SK-N-SH (cell line): Measurements from ENCODE around the gene CHMP6. TPM values are rescaled to one million over a fixed set of nuclear protein-coding genes. Genes with fewer than 3 reads are reported as not detected.

Source experiments
- CTCF ChIA-PET: fragments of 300-600, 350-600 bp; formaldehyde crosslinking; extraction: SDS; loops from one replicate; lab custom pipeline; 2021; lab: Yijun Ruan, JAX
- POLR2A ChIA-PET: fragments of 350-600 bp; sonication (Branson Sonifier 250); formaldehyde crosslinking; extraction: SDS; loops from one replicate; lab custom pipeline; 2020; ENCODE audit warnings: antibody characterized with exemption, inconsistent platforms; lab: Yijun Ruan, JAX
- DNase-seq: peaks from one replicate; pipeline ENCODE4 v3.0.0; 2012
- H2AFZ ChIP-seq: fragments of 200-600 bp; sonication (generic); 2 replicates; pipeline ENCODE4 v1.8.1; 2016; ENCODE audit warnings: antibody characterized with exemption, mild to moderate bottlenecking, low read depth
- H3F3A ChIP-seq: fragments of 200-600 bp; sonication (generic); replicated peaks from 2 replicates; pipeline ENCODE3; 2016; ENCODE audit warnings: antibody characterized with exemption, mild to moderate bottlenecking; ENCODE audit not compliant: insufficient read depth
- H3K27ac ChIP-seq, 2 experiments: fragments of 200-500 bp in 1 of 2; fragments of 200-600 bp in 1 of 2; sonication (Bioruptor generic) in 1 of 2; sonication (generic), shearing (Covaris generic) in 1 of 2; 2 replicates each; pipeline versions ENCODE4 v1.5.1 to v1.6.1; 2014 to 2016; ENCODE audit warnings: low read depth in 2 of 2, inconsistent platforms in 1 of 2, low read length in 1 of 2, mild to moderate bottlenecking in 1 of 2, mixed read lengths in 1 of 2
- H3K27me3 ChIP-seq: fragments of 200-600 bp; sonication (generic), shearing (Covaris generic); 2 replicates; pipeline ENCODE4 v1.6.1; 2016; ENCODE audit warnings: mixed run types; ENCODE audit not compliant: insufficient read depth
- H3K36me3 ChIP-seq, 2 experiments: fragments of 200-500 bp in 1 of 2; fragments of 200-600 bp in 1 of 2; sonication (Bioruptor generic) in 1 of 2; sonication (generic) in 1 of 2; replicated peaks in 1 of 2; 2 replicates each; pipeline versions ENCODE3 to v1.5.1; 2014 to 2016; ENCODE audit warnings: low read length in 1 of 2, mild to moderate bottlenecking in 1 of 2; ENCODE audit not compliant: insufficient read depth in 2 of 2, control insufficient read depth in 1 of 2
- H3K4me1 ChIP-seq, 2 experiments: fragments of 200-500 bp in 1 of 2; fragments of 200-600 bp in 1 of 2; sonication (Bioruptor generic) in 1 of 2; sonication (generic), shearing (Covaris generic) in 1 of 2; 2 replicates each; pipeline versions ENCODE4 v1.5.1 to v1.6.1; 2014 to 2016; ENCODE audit warnings: low read depth in 1 of 2, low read length in 1 of 2, mixed run types in 1 of 2; ENCODE audit not compliant: insufficient read depth in 2 of 2, control insufficient read depth in 1 of 2
- H3K4me2 ChIP-seq: fragments of 200-600 bp; sonication (generic), shearing (Covaris generic); 2 replicates; pipeline ENCODE4 v1.6.1; 2017; ENCODE audit warnings: mixed run types
- H3K4me3 ChIP-seq, 2 experiments: fragments of 200-500 bp in 1 of 2; fragments of 200-600 bp in 1 of 2; sonication (Bioruptor generic) in 1 of 2; sonication (generic), shearing (Covaris generic) in 1 of 2; 2 replicates each; pipeline versions ENCODE4 v1.5.1 to v1.8.1; 2014 to 2016; ENCODE audit warnings: low read depth in 2 of 2, inconsistent platforms in 1 of 2, low read length in 1 of 2, mild to moderate bottlenecking in 1 of 2, mixed read lengths in 1 of 2, moderate library complexity in 1 of 2
- H3K79me2 ChIP-seq: fragments of 200-600 bp; sonication (generic); 2 replicates; pipeline ENCODE4 v1.8.1; 2017; ENCODE audit warnings: mild to moderate bottlenecking; ENCODE audit not compliant: insufficient read depth
- H3K9ac ChIP-seq: fragments of 200-600 bp; sonication (generic); 2 replicates; pipeline ENCODE4 v1.6.1; 2017; ENCODE audit warnings: mixed run types
- H3K9me2 ChIP-seq: fragments of 200-600 bp; sonication (generic); 2 replicates; pipeline ENCODE4 v1.6.1; 2017; ENCODE audit warnings: mixed run types
- H3K9me3 ChIP-seq: fragments of 200-600 bp; sonication (generic); 2 replicates; pipeline ENCODE4 v1.6.1; 2017; ENCODE audit warnings: mixed run types, mild to moderate bottlenecking, moderate library complexity
- H4K20me1 ChIP-seq: fragments of 200-600 bp; sonication (generic); 2 replicates; pipeline ENCODE4 v1.6.1; 2017; ENCODE audit warnings: mild to moderate bottlenecking, mixed run types; ENCODE audit not compliant: insufficient read depth
- CHD2 ChIP-seq: fragments of 150-350 bp; IDR thresholded peaks from 2 replicates; pipeline ENCODE4 v1.6.1; 2018; ENCODE audit warnings: low read length; ENCODE audit not compliant: partially characterized antibody
- EZH2phosphoT487 ChIP-seq: fragments of 200-600 bp; sonication (generic); IDR thresholded peaks from 2 replicates; pipeline ENCODE4 v1.6.1; 2017; ENCODE audit warnings: low read depth, mixed run types, mild to moderate bottlenecking, antibody characterized with exemption, moderate library complexity, borderline replicate concordance
- FOSL2 ChIP-seq: IDR thresholded peaks from 2 replicates; pipeline ENCODE4 v1.4.0; 2012; ENCODE audit warnings: low read depth, mild to moderate bottlenecking, moderate library complexity, borderline replicate concordance
- GABPA ChIP-seq: IDR thresholded peaks from 2 replicates; pipeline ENCODE4 v1.4.0; 2012; ENCODE audit warnings: low read depth, mild to moderate bottlenecking
- GATA2 ChIP-seq: sonication (generic); formaldehyde crosslinking; IDR thresholded peaks from 2 replicates; pipeline ENCODE4 v1.5.0; 2020; ENCODE audit warnings: mild to moderate bottlenecking, missing genetic modification reagents
- MXI1 ChIP-seq: IDR thresholded peaks from 2 replicates; pipeline ENCODE4 v1.6.1; 2012; ENCODE audit warnings: mild to moderate bottlenecking, low read depth, low read length, improper control_type of control experiment
- NRF1 ChIP-seq: IDR thresholded peaks from 2 replicates; pipeline ENCODE4 v1.6.1; 2012; ENCODE audit warnings: low read depth, mild to moderate bottlenecking, low read length
- POLR2AphosphoS5 ChIP-seq: IDR thresholded peaks from 2 replicates; pipeline ENCODE4 v1.6.1; 2012; ENCODE audit warnings: low read depth, low read length
- RAD21 ChIP-seq: IDR thresholded peaks from 2 replicates; pipeline ENCODE4 v1.6.1; 2012; ENCODE audit warnings: mild to moderate bottlenecking, low read length
- RCOR1 ChIP-seq: fragments of 150-350 bp; IDR thresholded peaks from 2 replicates; pipeline ENCODE4 v1.6.1; 2017; ENCODE audit warnings: antibody characterized with exemption, low read length
- RFX5 ChIP-seq: IDR thresholded peaks from 2 replicates; pipeline ENCODE4 v1.6.1; 2012; ENCODE audit warnings: mild to moderate bottlenecking, improper control_type of control experiment, low read length
- SMC3 ChIP-seq: IDR thresholded peaks from 2 replicates; pipeline ENCODE4 v1.6.1; 2012; ENCODE audit warnings: low read depth, low read length, improper control_type of control experiment
- TAF1 ChIP-seq: IDR thresholded peaks from 2 replicates; pipeline ENCODE4 v1.6.1; 2012; ENCODE audit warnings: low read depth, mild to moderate bottlenecking, low read length, moderate library complexity, borderline replicate concordance
- TEAD4 ChIP-seq: IDR thresholded peaks from 2 replicates; pipeline ENCODE4 v1.4.0; 2012; ENCODE audit warnings: mild to moderate bottlenecking, borderline replicate concordance; ENCODE audit not compliant: insufficient read depth
- WGBS: methylation state at CpG from one replicate; pipeline ENCODE4 v1.1.6; 2017; ENCODE audit warnings: low lambda C conversion rate; 5-methylcytosine and 5-hydroxymethylcytosine counted together
- polyA plus RNA-seq, 3 experiments: library from polyadenylated mRNA; depleted of rRNA; stranded (reverse); fragments of >200 nt; gene quantifications; 2 replicates each; pipeline ENCODE4 v1.2.3, GENCODE V29; 2012
- TF ChIP-seq, protein P1 (sequence below): IDR thresholded peaks from 2 replicates; pipeline ENCODE4 v1.6.1; 2012; ENCODE audit warnings: mild to moderate bottlenecking, low read depth, low read length, moderate library complexity
- TF ChIP-seq, protein P2 (sequence below): fragments of 150-350 bp; IDR thresholded peaks from 2 replicates; pipeline ENCODE4 v1.6.1; 2016; ENCODE audit warnings: mild to moderate bottlenecking, low read depth, low read length
- TF ChIP-seq, protein P3 (sequence below): IDR thresholded peaks from 2 replicates; pipeline ENCODE4 v1.4.0; 2012; ENCODE audit warnings: low read depth, borderline replicate concordance
- TF ChIP-seq, protein P4 (sequence below): IDR thresholded peaks from 2 replicates; pipeline ENCODE4 v1.4.0; 2012; ENCODE audit warnings: low read depth
- TF ChIP-seq, protein P5 (sequence below): IDR thresholded peaks from 2 replicates; pipeline ENCODE4 v1.4.0; 2012; ENCODE audit warnings: low read depth, borderline replicate concordance
- TF ChIP-seq, protein P6 (sequence below): fragments of 150-350 bp; IDR thresholded peaks from 2 replicates; pipeline ENCODE4 v1.6.1; 2017; ENCODE audit warnings: antibody characterized with exemption, low read length, low read depth, borderline replicate concordance

CHMP6 gene
- polyA plus RNA-seq, 1 of the 3 experiments (the other 2 are of a cell fraction) = 44.1 TPM

DNA sequence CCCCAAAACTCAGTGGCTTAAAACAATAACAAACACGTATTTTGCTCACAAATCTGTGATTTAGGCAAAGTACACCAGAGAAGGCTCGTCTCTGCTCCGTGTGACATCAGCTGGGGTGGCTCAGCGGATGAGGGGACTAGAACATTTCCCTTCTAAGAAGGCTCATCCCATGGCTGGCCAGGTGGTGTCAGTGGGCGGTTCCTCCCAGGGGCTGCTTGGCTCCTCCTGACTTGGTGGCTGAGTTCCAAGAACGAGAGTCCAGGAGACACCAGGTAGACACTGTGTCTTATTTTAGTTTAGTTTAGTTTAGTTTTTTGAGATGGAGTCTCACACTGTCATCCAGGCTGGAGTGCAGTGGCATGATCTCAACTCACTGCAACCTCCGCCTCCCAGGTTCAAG lies 5.6 kb upstream of the CHMP6 start:
- Histone ChIP-seq H3K9ac (no peak overlapping the region), H3K27ac (no peak overlapping the region), H3K9me3 (no peaks in the 10 kb centered on the region), H4K20me1 (no peaks in the 10 kb centered on the region), H3K9me2 (no peaks in the 10 kb centered on the region), H3K36me3 (no peaks in the 10 kb centered on the region), H3K4me3 (no peak overlapping the region), H3F3A (peaks cover 10% of the 10 kb centered on the region), H3K4me1 (peaks cover 0 to 4% of the 10 kb centered on the region in 2 experiments; a peak in 1 of 4 replicates), H3K27me3 (no peaks in the 10 kb centered on the region), H2AFZ (no peak overlapping the region), H3K4me2 (no peak overlapping the region), H3K79me2 (no peaks in the 10 kb centered on the region)
- no peak for DNase-seq
- POLR2A ChIA-PET = no interaction called here
- 69% methylated on average over 7 of the region's 7 CpGs for WGBS
- TF ChIP-seq, protein P1, sequence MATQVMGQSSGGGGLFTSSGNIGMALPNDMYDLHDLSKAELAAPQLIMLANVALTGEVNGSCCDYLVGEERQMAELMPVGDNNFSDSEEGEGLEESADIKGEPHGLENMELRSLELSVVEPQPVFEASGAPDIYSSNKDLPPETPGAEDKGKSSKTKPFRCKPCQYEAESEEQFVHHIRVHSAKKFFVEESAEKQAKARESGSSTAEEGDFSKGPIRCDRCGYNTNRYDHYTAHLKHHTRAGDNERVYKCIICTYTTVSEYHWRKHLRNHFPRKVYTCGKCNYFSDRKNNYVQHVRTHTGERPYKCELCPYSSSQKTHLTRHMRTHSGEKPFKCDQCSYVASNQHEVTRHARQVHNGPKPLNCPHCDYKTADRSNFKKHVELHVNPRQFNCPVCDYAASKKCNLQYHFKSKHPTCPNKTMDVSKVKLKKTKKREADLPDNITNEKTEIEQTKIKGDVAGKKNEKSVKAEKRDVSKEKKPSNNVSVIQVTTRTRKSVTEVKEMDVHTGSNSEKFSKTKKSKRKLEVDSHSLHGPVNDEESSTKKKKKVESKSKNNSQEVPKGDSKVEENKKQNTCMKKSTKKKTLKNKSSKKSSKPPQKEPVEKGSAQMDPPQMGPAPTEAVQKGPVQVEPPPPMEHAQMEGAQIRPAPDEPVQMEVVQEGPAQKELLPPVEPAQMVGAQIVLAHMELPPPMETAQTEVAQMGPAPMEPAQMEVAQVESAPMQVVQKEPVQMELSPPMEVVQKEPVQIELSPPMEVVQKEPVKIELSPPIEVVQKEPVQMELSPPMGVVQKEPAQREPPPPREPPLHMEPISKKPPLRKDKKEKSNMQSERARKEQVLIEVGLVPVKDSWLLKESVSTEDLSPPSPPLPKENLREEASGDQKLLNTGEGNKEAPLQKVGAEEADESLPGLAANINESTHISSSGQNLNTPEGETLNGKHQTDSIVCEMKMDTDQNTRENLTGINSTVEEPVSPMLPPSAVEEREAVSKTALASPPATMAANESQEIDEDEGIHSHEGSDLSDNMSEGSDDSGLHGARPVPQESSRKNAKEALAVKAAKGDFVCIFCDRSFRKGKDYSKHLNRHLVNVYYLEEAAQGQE = no peak
- TF ChIP-seq RCOR1 = no peak
- TF ChIP-seq RFX5 = no peak
- no peak for TF ChIP-seq GATA2 (CRISPR knock-in tag)
- no peak for TF ChIP-seq POLR2AphosphoS5
- TF ChIP-seq, protein P2, sequence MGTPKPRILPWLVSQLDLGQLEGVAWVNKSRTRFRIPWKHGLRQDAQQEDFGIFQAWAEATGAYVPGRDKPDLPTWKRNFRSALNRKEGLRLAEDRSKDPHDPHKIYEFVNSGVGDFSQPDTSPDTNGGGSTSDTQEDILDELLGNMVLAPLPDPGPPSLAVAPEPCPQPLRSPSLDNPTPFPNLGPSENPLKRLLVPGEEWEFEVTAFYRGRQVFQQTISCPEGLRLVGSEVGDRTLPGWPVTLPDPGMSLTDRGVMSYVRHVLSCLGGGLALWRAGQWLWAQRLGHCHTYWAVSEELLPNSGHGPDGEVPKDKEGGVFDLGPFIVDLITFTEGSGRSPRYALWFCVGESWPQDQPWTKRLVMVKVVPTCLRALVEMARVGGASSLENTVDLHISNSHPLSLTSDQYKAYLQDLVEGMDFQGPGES = no peak
- TF ChIP-seq MXI1 = no peak
- TF ChIP-seq, protein P3, sequence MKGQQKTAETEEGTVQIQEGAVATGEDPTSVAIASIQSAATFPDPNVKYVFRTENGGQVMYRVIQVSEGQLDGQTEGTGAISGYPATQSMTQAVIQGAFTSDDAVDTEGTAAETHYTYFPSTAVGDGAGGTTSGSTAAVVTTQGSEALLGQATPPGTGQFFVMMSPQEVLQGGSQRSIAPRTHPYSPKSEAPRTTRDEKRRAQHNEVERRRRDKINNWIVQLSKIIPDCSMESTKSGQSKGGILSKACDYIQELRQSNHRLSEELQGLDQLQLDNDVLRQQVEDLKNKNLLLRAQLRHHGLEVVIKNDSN = no peak
- TF ChIP-seq, protein P4, sequence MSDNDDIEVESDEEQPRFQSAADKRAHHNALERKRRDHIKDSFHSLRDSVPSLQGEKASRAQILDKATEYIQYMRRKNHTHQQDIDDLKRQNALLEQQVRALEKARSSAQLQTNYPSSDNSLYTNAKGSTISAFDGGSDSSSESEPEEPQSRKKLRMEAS = no peak
- TF ChIP-seq EZH2phosphoT487 = no peak
- no peak for TF ChIP-seq NRF1
- TF ChIP-seq TEAD4 = no peak
- TF ChIP-seq CHD2 = no peak
- TF ChIP-seq GABPA = no peak
- no peak for TF ChIP-seq TAF1
- TF ChIP-seq RAD21 = no peak
- TF ChIP-seq FOSL2 = no peak
- TF ChIP-seq, protein P5, sequence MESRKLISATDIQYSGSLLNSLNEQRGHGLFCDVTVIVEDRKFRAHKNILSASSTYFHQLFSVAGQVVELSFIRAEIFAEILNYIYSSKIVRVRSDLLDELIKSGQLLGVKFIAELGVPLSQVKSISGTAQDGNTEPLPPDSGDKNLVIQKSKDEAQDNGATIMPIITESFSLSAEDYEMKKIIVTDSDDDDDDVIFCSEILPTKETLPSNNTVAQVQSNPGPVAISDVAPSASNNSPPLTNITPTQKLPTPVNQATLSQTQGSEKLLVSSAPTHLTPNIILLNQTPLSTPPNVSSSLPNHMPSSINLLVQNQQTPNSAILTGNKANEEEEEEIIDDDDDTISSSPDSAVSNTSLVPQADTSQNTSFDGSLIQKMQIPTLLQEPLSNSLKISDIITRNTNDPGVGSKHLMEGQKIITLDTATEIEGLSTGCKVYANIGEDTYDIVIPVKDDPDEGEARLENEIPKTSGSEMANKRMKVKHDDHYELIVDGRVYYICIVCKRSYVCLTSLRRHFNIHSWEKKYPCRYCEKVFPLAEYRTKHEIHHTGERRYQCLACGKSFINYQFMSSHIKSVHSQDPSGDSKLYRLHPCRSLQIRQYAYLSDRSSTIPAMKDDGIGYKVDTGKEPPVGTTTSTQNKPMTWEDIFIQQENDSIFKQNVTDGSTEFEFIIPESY = no peak
- TF ChIP-seq, protein P6, sequence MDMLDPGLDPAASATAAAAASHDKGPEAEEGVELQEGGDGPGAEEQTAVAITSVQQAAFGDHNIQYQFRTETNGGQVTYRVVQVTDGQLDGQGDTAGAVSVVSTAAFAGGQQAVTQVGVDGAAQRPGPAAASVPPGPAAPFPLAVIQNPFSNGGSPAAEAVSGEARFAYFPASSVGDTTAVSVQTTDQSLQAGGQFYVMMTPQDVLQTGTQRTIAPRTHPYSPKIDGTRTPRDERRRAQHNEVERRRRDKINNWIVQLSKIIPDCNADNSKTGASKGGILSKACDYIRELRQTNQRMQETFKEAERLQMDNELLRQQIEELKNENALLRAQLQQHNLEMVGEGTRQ = no peak
- TF ChIP-seq SMC3 = no peak
- CTCF ChIA-PET = interaction anchor here (0.7 to 10.6 kb wide), 5 partner anchors 8 to 560 kb away, joined by 3 to 84 read pairs (median 3); no protein-coding TSS in a partner anchor
